Activated CD8-positive, alpha-beta memory T cell treated with anti-CD3 and anti-CD28 coated beads for 4 hours (primary cell): ENCODE data around the gene KCNG4.
A peak's percentile ranks its signal among the peaks of the same experiment; 100 is the strongest.

ENCODE experiments used
- DNase-seq, 2 donors: peaks; one replicate each; pipeline ENCODE4 v3.0.0-alpha.2; 2020; ENCODE audit warnings: low read depth in 2 of 2

Gene KCNG4

GRCh38 chr16:84183572-84183875, 56.3 kb downstream of the KCNG4 start:
- DNase-seq = no peak

GRCh38 chr16:84182680-84183571, 56.9 kb downstream of the KCNG4 start:
- DNase-seq = no peak

- DNase-seq = no peak
Observed at GRCh38 chr16:84182104-84182503, 57.7 kb downstream of the KCNG4 start.

- no peak for DNase-seq
Observed at GRCh38 chr16:84181144-84181915, 58.5 kb downstream of the KCNG4 start.

- DNase-seq = no peak
Observed at GRCh38 chr16:84180519-84181140, 59.2 kb downstream of the KCNG4 start.

GRCh38 chr16:84179612-84180320, 60.0 kb downstream of the KCNG4 start:
- DNase-seq = no peak

- DNase-seq = no peak
Observed at GRCh38 chr16:84178892-84179611, 60.8 kb downstream of the KCNG4 start.

- no peak for DNase-seq
Observed at GRCh38 chr16:84178146-84178765, 61.6 kb downstream of the KCNG4 start.

- no peak for DNase-seq
Observed at GRCh38 chr16:84177741-84178073, 62.1 kb downstream of the KCNG4 start.

GRCh38 chr16:84176192-84177053, 63.4 kb downstream of the KCNG4 start:
- DNase-seq = no peak

- peak in 1 of 2 donors; percentile 28 for DNase-seq
Observed at GRCh38 chr16:84175350-84176081, 64.3 kb downstream of the KCNG4 start.

- no peak for DNase-seq
Observed at GRCh38 chr16:84174396-84174795, 65.4 kb downstream of the KCNG4 start.

- DNase-seq = no peak
Observed at GRCh38 chr16:84169765-84170310, 70.0 kb downstream of the KCNG4 start.
